ENCODE measurements around the gene MXD3. TPM values are rescaled to one million over a fixed set of nuclear protein-coding genes. Genes with fewer than 3 reads are reported as not detected.

Gene MXD3
- total and polyA plus RNA-seq, 2 donors from 2014 or later, result 4.9 to 6.6 TPM

- no peaks in the 10 kb centered on the region for H3K9me3 ChIP-seq (ENCODE audit: control insufficient read depth in 2 of 3, insufficient read depth in 1 of 3, low read length in 3 of 3)
- H3K9ac ChIP-seq (ENCODE audit: low read length in 3 of 3), result no peak overlapping the region
- no peak overlapping the region for H3K27ac ChIP-seq (ENCODE audit: low read depth in 2 of 2, low read length in 2 of 2)
- no peak overlapping the region for H3K4me3 ChIP-seq (ENCODE audit: low read length in 3 of 3)
- no peaks in the 10 kb centered on the region for H3K27me3 ChIP-seq (ENCODE audit: control insufficient read depth, insufficient read depth, low read length)
- intact Hi-C loops (cut with DNase I), result no loop called here
- TF ChIP-seq, protein P1, sequence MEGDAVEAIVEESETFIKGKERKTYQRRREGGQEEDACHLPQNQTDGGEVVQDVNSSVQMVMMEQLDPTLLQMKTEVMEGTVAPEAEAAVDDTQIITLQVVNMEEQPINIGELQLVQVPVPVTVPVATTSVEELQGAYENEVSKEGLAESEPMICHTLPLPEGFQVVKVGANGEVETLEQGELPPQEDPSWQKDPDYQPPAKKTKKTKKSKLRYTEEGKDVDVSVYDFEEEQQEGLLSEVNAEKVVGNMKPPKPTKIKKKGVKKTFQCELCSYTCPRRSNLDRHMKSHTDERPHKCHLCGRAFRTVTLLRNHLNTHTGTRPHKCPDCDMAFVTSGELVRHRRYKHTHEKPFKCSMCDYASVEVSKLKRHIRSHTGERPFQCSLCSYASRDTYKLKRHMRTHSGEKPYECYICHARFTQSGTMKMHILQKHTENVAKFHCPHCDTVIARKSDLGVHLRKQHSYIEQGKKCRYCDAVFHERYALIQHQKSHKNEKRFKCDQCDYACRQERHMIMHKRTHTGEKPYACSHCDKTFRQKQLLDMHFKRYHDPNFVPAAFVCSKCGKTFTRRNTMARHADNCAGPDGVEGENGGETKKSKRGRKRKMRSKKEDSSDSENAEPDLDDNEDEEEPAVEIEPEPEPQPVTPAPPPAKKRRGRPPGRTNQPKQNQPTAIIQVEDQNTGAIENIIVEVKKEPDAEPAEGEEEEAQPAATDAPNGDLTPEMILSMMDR (IDR thresholded peaks at IDR 0.05; ENCODE audit: borderline replicate concordance, extremely low read depth, insufficient read depth), result no peak
- FAIRE-seq (no peak), DNase-seq (no peak)
- peaks cover 4 to 19% (median 13%) of the 10 kb centered on the region in 3 donors for H3K4me1 ChIP-seq (ENCODE audit: control insufficient read depth in 2 of 3, insufficient read depth in 2 of 3, low read depth in 1 of 3, low read length in 3 of 3)
- peaks cover 0 to 7% (median 5%) of the 10 kb centered on the region in 3 donors for H3K36me3 ChIP-seq (ENCODE audit: control insufficient read depth in 2 of 3, insufficient read depth in 3 of 3, low read length in 3 of 3)
Measured at GRCh38 chr5:177349362-177349647, 37.6 kb upstream of the MXD3 start.

DNA sequence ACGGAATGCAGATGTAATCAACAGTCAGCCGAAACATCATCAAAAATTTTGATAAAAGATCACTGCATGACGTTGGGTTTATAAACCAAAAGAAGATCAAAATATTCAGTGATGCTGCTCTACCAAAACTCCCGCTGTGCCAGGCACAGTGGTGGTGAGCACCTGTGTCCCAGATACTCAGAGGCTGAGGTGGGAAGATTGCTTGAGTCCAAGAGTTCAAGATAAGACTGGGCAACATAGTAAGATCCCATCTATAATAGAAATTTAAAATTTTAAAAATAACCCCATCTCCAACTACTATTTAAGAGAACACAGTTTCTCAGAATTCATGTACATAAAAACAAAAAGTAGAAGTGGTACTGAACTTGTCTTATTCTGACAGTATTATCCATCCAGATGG, 36.0 kb upstream of the MXD3 start:
- DNase-seq (no peak), FAIRE-seq (no peak)
- intact Hi-C loops (cut with DNase I), result no loop called here
- H3K27me3 ChIP-seq (ENCODE audit: control insufficient read depth, insufficient read depth, low read length), result no peaks in the 10 kb centered on the region
- TF ChIP-seq, protein P1 (IDR thresholded peaks at IDR 0.05; ENCODE audit: borderline replicate concordance, extremely low read depth, insufficient read depth), result no peak
- H3K36me3 ChIP-seq (ENCODE audit: control insufficient read depth in 2 of 3, insufficient read depth in 3 of 3, low read length in 3 of 3), result peaks cover 0 to 7% (median 5%) of the 10 kb centered on the region in 3 donors
- H3K9ac ChIP-seq (ENCODE audit: low read length in 3 of 3), result no peak overlapping the region
- no peak overlapping the region for H3K27ac ChIP-seq (ENCODE audit: low read depth in 2 of 2, low read length in 2 of 2)
- no peak overlapping the region for H3K4me3 ChIP-seq (ENCODE audit: low read length in 3 of 3)
- peaks cover 4 to 19% (median 13%) of the 10 kb centered on the region in 3 donors for H3K4me1 ChIP-seq (ENCODE audit: control insufficient read depth in 2 of 3, insufficient read depth in 2 of 3, low read depth in 1 of 3, low read length in 3 of 3)
- H3K9me3 ChIP-seq (ENCODE audit: control insufficient read depth in 2 of 3, insufficient read depth in 1 of 3, low read length in 3 of 3), result no peaks in the 10 kb centered on the region

DNA sequence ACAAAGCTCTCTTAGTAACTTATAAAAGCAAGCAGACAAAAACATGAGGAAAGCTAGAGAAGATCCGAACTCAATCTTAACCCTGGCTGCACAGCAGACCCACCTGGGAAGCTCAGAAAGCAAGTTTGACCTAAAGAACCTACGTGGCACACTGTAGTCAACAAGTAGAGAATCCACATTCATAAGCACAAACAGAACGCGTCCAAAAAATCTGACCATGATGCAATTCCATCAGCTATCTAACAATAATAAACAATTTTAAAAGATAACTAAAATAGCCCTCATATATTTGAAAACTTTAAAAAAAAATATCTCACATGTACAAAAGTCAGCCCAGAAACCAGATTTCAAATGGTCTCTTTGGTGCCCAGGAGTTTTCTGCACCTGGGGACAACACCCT, 35.1 kb upstream of the MXD3 start:
- H3K4me1 ChIP-seq (ENCODE audit: control insufficient read depth in 2 of 3, insufficient read depth in 2 of 3, low read depth in 1 of 3, low read length in 3 of 3), result peaks cover 4 to 14% (median 13%) of the 10 kb centered on the region in 3 donors
- TF ChIP-seq, protein P1 (IDR thresholded peaks at IDR 0.05; ENCODE audit: borderline replicate concordance, extremely low read depth, insufficient read depth), result no peak
- intact Hi-C loops (cut with DNase I), result no loop called here
- H3K27ac ChIP-seq (ENCODE audit: low read depth in 2 of 2, low read length in 2 of 2), result no peak overlapping the region
- H3K4me3 ChIP-seq (ENCODE audit: low read length in 3 of 3), result no peak overlapping the region
- FAIRE-seq (no peak), DNase-seq (no peak)
- peaks cover 0 to 7% (median 5%) of the 10 kb centered on the region in 3 donors for H3K36me3 ChIP-seq (ENCODE audit: control insufficient read depth in 2 of 3, insufficient read depth in 3 of 3, low read length in 3 of 3)
- H3K9me3 ChIP-seq (ENCODE audit: control insufficient read depth in 2 of 3, insufficient read depth in 1 of 3, low read length in 3 of 3), result no peaks in the 10 kb centered on the region
- no peak overlapping the region for H3K9ac ChIP-seq (ENCODE audit: low read length in 3 of 3)
- H3K27me3 ChIP-seq (ENCODE audit: control insufficient read depth, insufficient read depth, low read length), result no peaks in the 10 kb centered on the region

- Histone ChIP-seq H3K27me3 (ENCODE audit: control insufficient read depth, insufficient read depth, low read length) (no peaks in the 10 kb centered on the region), H3K9me3 (ENCODE audit: control insufficient read depth in 2 of 3, insufficient read depth in 1 of 3, low read length in 3 of 3) (no peaks in the 10 kb centered on the region), H3K36me3 (ENCODE audit: control insufficient read depth in 2 of 3, insufficient read depth in 3 of 3, low read length in 3 of 3) (peaks cover 2 to 7% (median 5%) of the 10 kb centered on the region in 3 donors), H3K4me3 (ENCODE audit: low read length in 3 of 3) (no peak overlapping the region), H3K27ac (ENCODE audit: low read depth in 2 of 2, low read length in 2 of 2) (no peak overlapping the region), H3K9ac (ENCODE audit: low read length in 3 of 3) (no peak overlapping the region), H3K4me1 (ENCODE audit: control insufficient read depth in 2 of 3, insufficient read depth in 2 of 3, low read depth in 1 of 3, low read length in 3 of 3) (peaks cover 0 to 3% (median 2%) of the 10 kb centered on the region in 3 donors)
- TF ChIP-seq, protein P1 (IDR thresholded peaks at IDR 0.05; ENCODE audit: borderline replicate concordance, extremely low read depth, insufficient read depth), result no peak
- DNase-seq, result peak in 1 of 5 donors; percentile 20
- intact Hi-C loops (cut with DNase I), result no loop called here
- FAIRE-seq, result no peak
Measured at GRCh38 chr5:177344891-177345290, 33.2 kb upstream of the MXD3 start.
